ENCODE measurements around the gene PALM3. TPM values are rescaled to one million over a fixed set of nuclear protein-coding genes. Genes with fewer than 3 reads are reported as not detected.

The PALM3 gene
- total and polyA plus RNA-seq, 10 of the 15 experiments (the other 5 are each of a cell fraction or from before 2014, with no cell fraction given), result 0.07 TPM; not detected in 9

- TF ChIP-seq YY1 (IDR thresholded peaks at IDR 0.05; ENCODE audit: low read depth, low read length) (no peak), ZNF217 (IDR thresholded peaks at IDR 0.05) (no peak), WRNIP1 (IDR thresholded peaks at IDR 0.05; ENCODE audit: borderline replicate concordance, low read depth, low read length) (no peak), TARDBP (IDR thresholded peaks at IDR 0.05; ENCODE audit: borderline replicate concordance) (no peak), PAX8 (IDR thresholded peaks at IDR 0.05) (no peak)
Observed at GRCh38 chr19:14052470-14052869, 9.4 kb downstream of the PALM3 start (continued).

- H3K27me3 ChIP-seq (replicated peaks in 1 of 2; ENCODE audit: control insufficient read depth in 2 of 2, insufficient read depth in 2 of 2, low read length in 1 of 2), result no peaks in the 10 kb centered on the region; a peak in 1 of 4 replicates
- in situ Hi-C loops (cut with MboI), result loop anchor here (25.0 kb wide), 1 partner anchor 765 kb away; no protein-coding TSS in a partner anchor
- 70% methylated on average over 8 of the region's 9 CpGs for WGBS (ENCODE audit: insufficient coverage, insufficient replicate concordance, low lambda C conversion rate, missing lambda C conversion rate)
Observed at GRCh38 chr19:14051980-14052379, 9.9 kb downstream of the PALM3 start.

More at GRCh38 chr19:14051980-14052379, 9.9 kb downstream of the PALM3 start:
- Histone ChIP-seq H3K4me1 (ENCODE audit: control insufficient read depth, insufficient read depth, low read length) (no peaks in the 10 kb centered on the region), H4K20me1 (ENCODE audit: control insufficient read depth, insufficient read depth) (no peaks in the 10 kb centered on the region), H3K27ac (ENCODE audit: control insufficient read depth, insufficient read depth) (no peak overlapping the region), H3K9me3 (replicated peaks; ENCODE audit: control insufficient read depth, insufficient read depth, low read length) (peaks cover 2% of the 10 kb centered on the region; the same call in 1 of the 3 replicates), H2AFZ (ENCODE audit: control insufficient read depth, low read depth, low read length) (no peak overlapping the region), H3K4me3 (no peak overlapping the region), H3K79me2 (ENCODE audit: control insufficient read depth, insufficient read depth, low read length) (no peaks in the 10 kb centered on the region), H3K36me3 (ENCODE audit: control insufficient read depth in 2 of 2, insufficient read depth in 2 of 2, low read length in 1 of 2) (peaks cover 8 to 12% of the 10 kb centered on the region in 2 experiments; a peak in 3 of 4 replicates), H3K9ac (ENCODE audit: control insufficient read depth, insufficient read depth, low read length) (no peak overlapping the region), H3K4me2 (ENCODE audit: control insufficient read depth, insufficient read depth) (no peak overlapping the region)
- FAIRE-seq, result no peak
- DNase-seq (ENCODE audit: low read depth, low spot score), result no peak
- BruUV-seq (replicated peaks), result no TSS peak
- intact Hi-C loops (cut with micrococcal nuclease; ENCODE audit: unreplicated experiment), result no loop called here
- ChIA-PET SMC1A (ENCODE audit: uncharacterized antibody, unreplicated experiment) (interaction anchor here (0.7 kb wide), 1 partner anchor 170 kb away, joined by 3 read pairs; no protein-coding TSS in a partner anchor), RAD21 (ENCODE audit: unreplicated experiment) (no interaction called here), POLR2A (no interaction called here), CTCF (interaction anchor here (0.5 to 2.4 kb wide), 4 partner anchors 9 to 173 kb away, joined by 3 to 14 read pairs (median 4); no protein-coding TSS in a partner anchor)
- no peak for TF ChIP-seq EGR1 (IDR thresholded peaks at IDR 0.05; ENCODE audit: borderline replicate concordance in 1 of 2, low read depth in 2 of 2, low read length in 2 of 2)
- no peak for TF ChIP-seq GABPA (IDR thresholded peaks at IDR 0.05; ENCODE audit: low read depth)
- no peak for TF ChIP-seq CHD4 (IDR thresholded peaks at IDR 0.05)
- no peak for TF ChIP-seq MYB (IDR thresholded peaks at IDR 0.05; ENCODE audit: borderline replicate concordance, low read depth, low read length)
- TF ChIP-seq RB1 (IDR thresholded peaks at IDR 0.05; ENCODE audit: borderline replicate concordance), result no peak
- TF ChIP-seq CBX3 (IDR thresholded peaks at IDR 0.05; ENCODE audit: borderline replicate concordance, low read depth), result no peak
- TF ChIP-seq RAD51 (IDR thresholded peaks at IDR 0.05), result no peak
- TF ChIP-seq POLR2A (IDR thresholded peaks at IDR 0.05; ENCODE audit: low read depth, low read length), result no peak
- TF ChIP-seq ATF2 (IDR thresholded peaks at IDR 0.05; ENCODE audit: low read length), result no peak
- no peak for TF ChIP-seq SRF (IDR thresholded peaks at IDR 0.05; ENCODE audit: low read depth in 2 of 2, low read length in 2 of 2)
- TF ChIP-seq E2F4 (IDR thresholded peaks at IDR 0.05; ENCODE audit: low read depth, low read length), result no peak
- TF ChIP-seq NFXL1 (IDR thresholded peaks at IDR 0.05; ENCODE audit: borderline replicate concordance), result no peak
- TF ChIP-seq RBBP5 (conservative IDR thresholded peaks at IDR 0.05), result no peak
- TF ChIP-seq ASH2L (IDR thresholded peaks at IDR 0.05; ENCODE audit: borderline replicate concordance, low read depth), result no peak
- no peak for TF ChIP-seq ZSCAN29 (IDR thresholded peaks at IDR 0.05)
- no peak for TF ChIP-seq ZNF274 (IDR thresholded peaks at IDR 0.05; ENCODE audit: insufficient read depth, insufficient read length)
- no peak for ATAC-seq

All from GM12878 (cell line).